Measurements from ENCODE around the gene MAJIN.

The MAJIN gene

GRCh38 chr11:64971421-64972233 lies at the start of gene MAJIN:
MAJIN (minus strand) TSS chr11:64972108; CDS start chr11:64959405, 12,703 bp downstream.
- no peak within 1 kb of the TSS for H3K4me3 ChIP-seq (replicated peaks; ENCODE audit: low read depth, low read length)
- DNase-seq (ENCODE audit: extremely low read depth, low read depth): peak; percentile 27
- TF ChIP-seq CTCF (IDR thresholded peaks at IDR 0.05; ENCODE audit: low read depth, low read length, missing control alignments): no peak

- no peak for DNase-seq (ENCODE audit: extremely low read depth, low read depth)
- H3K4me3 ChIP-seq (replicated peaks; ENCODE audit: low read depth, low read length): no peak overlapping the region
- no peak for TF ChIP-seq CTCF (IDR thresholded peaks at IDR 0.05; ENCODE audit: low read depth, low read length, missing control alignments)
These were observed 49.6 kb upstream of the MAJIN start for GRCh38 chr11:65021509-65021908.

GRCh38 chr11:65021003-65021402 lies 49.1 kb upstream of the MAJIN start:
- no peak for DNase-seq (ENCODE audit: extremely low read depth, low read depth)
- TF ChIP-seq CTCF (IDR thresholded peaks at IDR 0.05; ENCODE audit: low read depth, low read length, missing control alignments): no peak
- H3K4me3 ChIP-seq (replicated peaks; ENCODE audit: low read depth, low read length): no peak overlapping the region

GRCh38 chr11:65019824-65020223 lies 47.9 kb upstream of the MAJIN start:
- no peak overlapping the region for H3K4me3 ChIP-seq (replicated peaks; ENCODE audit: low read depth, low read length)
- DNase-seq (ENCODE audit: extremely low read depth, low read depth): no peak
- TF ChIP-seq CTCF (IDR thresholded peaks at IDR 0.05; ENCODE audit: low read depth, low read length, missing control alignments): no peak

- DNase-seq (ENCODE audit: extremely low read depth, low read depth): no peak
- no peak overlapping the region for H3K4me3 ChIP-seq (replicated peaks; ENCODE audit: low read depth, low read length)
- no peak for TF ChIP-seq CTCF (IDR thresholded peaks at IDR 0.05; ENCODE audit: low read depth, low read length, missing control alignments)
These were observed 46.0 kb upstream of the MAJIN start for GRCh38 chr11:65017937-65018336.

- TF ChIP-seq CTCF (IDR thresholded peaks at IDR 0.05; ENCODE audit: low read depth, low read length, missing control alignments): no peak
- H3K4me3 ChIP-seq (replicated peaks; ENCODE audit: low read depth, low read length): no peak overlapping the region
- no peak for DNase-seq (ENCODE audit: extremely low read depth, low read depth)
These were observed 44.8 kb upstream of the MAJIN start for GRCh38 chr11:65016705-65017104.
